Transverse colon (tissue), 4 donors: ENCODE measurements around the gene FBXL14.

ENCODE experiments used
- CTCF ChIP-seq, 5 experiments: fragments of 200-600 bp in 3 of 5; fragments of 450-650 bp in 2 of 5; sonication (generic) in 3 of 5; IDR thresholded peaks; 1 replicate in 2 of 5; 2 replicates in 3 of 5; pipeline ENCODE4 v1.5.1; 2016 to 2017; ENCODE audit warnings: antibody characterized with exemption in 5 of 5, inconsistent platforms in 3 of 5, mild to moderate bottlenecking in 2 of 5, moderate library complexity in 1 of 5
- EP300 ChIP-seq: sonication (generic); formaldehyde crosslinking; IDR thresholded peaks from one replicate; pipeline ENCODE4 v1.6.1; 2017; ENCODE audit warnings: antibody characterized with exemption, low read depth
- POLR2A ChIP-seq: fragments of 450-650 bp; IDR thresholded peaks from one replicate; pipeline ENCODE4 v1.6.1; 2016; ENCODE audit warnings: antibody characterized with exemption, mild to moderate bottlenecking, moderate library complexity
- POLR2AphosphoS5 ChIP-seq, 3 donors: sonication (generic); formaldehyde crosslinking; IDR thresholded peaks; one replicate each; pipeline ENCODE4 v1.6.1; 2016; ENCODE audit warnings: antibody characterized with exemption in 3 of 3

DNA sequence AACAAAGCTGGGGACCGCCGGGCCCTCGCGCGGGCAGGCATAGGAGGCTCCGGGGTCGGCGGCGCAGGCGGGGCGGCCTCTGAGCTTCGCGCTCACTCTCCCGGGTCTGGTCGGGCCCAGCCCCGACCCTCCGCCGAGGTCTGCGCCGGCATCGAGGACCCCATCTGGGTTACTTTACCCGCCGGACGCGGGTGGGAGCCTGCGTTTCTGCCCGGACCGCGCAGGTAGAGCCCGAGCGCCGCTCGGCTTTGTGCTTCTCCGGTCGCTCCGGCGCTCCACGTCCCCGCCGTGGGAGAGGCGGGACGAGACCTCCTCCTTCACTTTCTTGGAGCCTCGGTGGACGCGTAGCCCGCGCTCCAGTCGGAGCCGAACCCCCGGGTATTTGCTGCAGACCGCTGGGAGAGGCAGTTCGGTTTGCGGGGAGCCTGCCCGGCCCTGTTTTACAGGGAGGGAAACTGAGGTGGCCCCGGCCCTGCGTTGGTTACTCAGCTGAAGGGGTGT is 63.2 kb downstream of the FBXL14 start:
- TF ChIP-seq CTCF (IDR thresholded peaks at IDR 0.05) (no peak), POLR2AphosphoS5 (IDR thresholded peaks at IDR 0.05) (no peak), POLR2A (no peak), EP300 (no peak)
